ENCODE results near the gene MRPL12. TPM values are rescaled to one million over a fixed set of nuclear protein-coding genes. Genes with fewer than 3 reads are reported as not detected.
A peak's percentile ranks its signal among the peaks of the same experiment; 100 is the strongest.

MRPL12 gene
- total and polyA plus RNA-seq, 9 of the 15 experiments (the other 6 are each of a cell fraction or from before 2014, with no cell fraction given): 0.94 to 338 (median 100) TPM

DNA sequence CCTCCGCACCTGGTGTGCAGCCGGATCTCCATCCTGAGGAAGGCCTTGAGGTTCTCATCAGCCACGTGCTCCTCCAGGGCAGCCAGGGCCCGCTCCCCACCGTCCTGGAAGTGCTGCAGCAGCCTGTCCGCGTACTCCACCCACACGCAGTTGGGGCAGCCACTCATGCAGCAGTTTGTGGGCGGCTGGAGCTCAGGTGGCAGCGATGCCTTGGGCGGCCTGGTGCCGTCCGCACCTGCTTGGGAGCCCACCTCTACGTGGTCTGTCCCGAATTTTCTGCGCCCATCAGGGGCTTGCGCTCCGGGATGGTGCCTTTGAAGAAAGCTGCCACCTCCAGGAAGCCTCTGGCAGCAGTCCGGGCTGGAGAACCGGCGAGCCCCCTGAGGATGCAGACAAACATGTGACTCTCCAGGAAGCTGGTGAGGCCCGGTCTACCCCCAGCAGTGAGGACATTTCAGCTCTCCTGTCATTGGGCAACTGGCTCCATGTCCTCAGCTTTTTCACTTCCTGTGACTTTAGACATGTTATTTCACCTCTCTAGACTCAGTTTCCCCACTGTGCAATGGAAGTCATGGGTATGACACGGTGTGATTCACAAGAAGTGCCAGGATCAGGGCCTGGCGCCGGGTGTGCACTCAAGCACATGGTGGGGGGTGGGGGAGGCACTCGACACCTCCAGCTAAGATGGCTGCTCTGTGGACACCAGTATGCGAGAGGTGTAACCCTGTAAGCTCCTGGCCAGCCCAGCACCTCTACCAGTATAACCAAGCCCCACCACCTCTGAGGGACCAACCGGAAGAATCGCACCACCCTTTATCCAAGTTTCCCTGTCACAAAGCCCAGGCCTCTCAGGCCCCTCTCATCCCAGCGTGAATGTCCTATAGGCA, 37.7 kb upstream of the MRPL12 start (continued):
- TF ChIP-seq, protein P1, sequence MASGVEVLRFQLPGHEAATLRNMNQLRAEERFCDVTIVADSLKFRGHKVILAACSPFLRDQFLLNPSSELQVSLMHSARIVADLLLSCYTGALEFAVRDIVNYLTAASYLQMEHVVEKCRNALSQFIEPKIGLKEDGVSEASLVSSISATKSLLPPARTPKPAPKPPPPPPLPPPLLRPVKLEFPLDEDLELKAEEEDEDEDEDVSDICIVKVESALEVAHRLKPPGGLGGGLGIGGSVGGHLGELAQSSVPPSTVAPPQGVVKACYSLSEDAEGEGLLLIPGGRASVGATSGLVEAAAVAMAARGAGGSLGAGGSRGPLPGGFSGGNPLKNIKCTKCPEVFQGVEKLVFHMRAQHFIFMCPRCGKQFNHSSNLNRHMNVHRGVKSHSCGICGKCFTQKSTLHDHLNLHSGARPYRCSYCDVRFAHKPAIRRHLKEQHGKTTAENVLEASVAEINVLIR (CRISPR knock-in tag; IDR thresholded peaks at IDR 0.05): peak; percentile 38; the same call in 1 of the 2 replicates
- TF ChIP-seq MYC (IDR thresholded peaks at IDR 0.05; ENCODE audit: low read depth, low read length) (peak; percentile 87), MYC (CRISPR knock-in tag; IDR thresholded peaks at IDR 0.05; ENCODE audit: borderline replicate concordance, low read depth) (peak; percentile 85), HDGF (IDR thresholded peaks at IDR 0.05) (no peak), JUN (IDR thresholded peaks at IDR 0.05; ENCODE audit: borderline replicate concordance, low read depth, low read length) (0 out of 2 replicates have a peak, but pooled peaks have one; percentile 29), JUN (CRISPR knock-in tag; IDR thresholded peaks at IDR 0.05; ENCODE audit: borderline replicate concordance) (no peak), POLR2A (conservative IDR thresholded peaks at IDR 0.05) (no peak; the same call in 1 of the 2 replicates), PHB2 (IDR thresholded peaks at IDR 0.05; ENCODE audit: low read depth) (no peak), PCBP1 (IDR thresholded peaks at IDR 0.05; ENCODE audit: low read depth, low read length, poor library complexity, severe bottlenecking) (no peak), HNRNPK (IDR thresholded peaks at IDR 0.05; ENCODE audit: low read depth, low read length, poor library complexity, severe bottlenecking) (no peak), TRIM24 (IDR thresholded peaks at IDR 0.05) (no peak), ZNF311 (CRISPR knock-in tag; IDR thresholded peaks at IDR 0.05) (peak; percentile 92), HNRNPL (IDR thresholded peaks at IDR 0.05; ENCODE audit: low read depth, low read length) (no peak), ZNF507 (tag; conservative IDR thresholded peaks at IDR 0.05) (no peak), NCOA4 (IDR thresholded peaks at IDR 0.05; ENCODE audit: partially characterized antibody) (no peak), ZNF232 (CRISPR knock-in tag; IDR thresholded peaks at IDR 0.05) (no peak), ZBTB1 (CRISPR knock-in tag; IDR thresholded peaks at IDR 0.05; ENCODE audit: borderline replicate concordance, low read depth) (no peak), POLR2G (IDR thresholded peaks at IDR 0.05; ENCODE audit: low read depth, low read length) (peak; percentile 68), POLR2B (IDR thresholded peaks at IDR 0.05; ENCODE audit: low read depth, partially characterized antibody) (peak; percentile 15), MEF2A (IDR thresholded peaks at IDR 0.05; ENCODE audit: control insufficient read depth, low read depth, low read length) (no peak), ZSCAN29 (IDR thresholded peaks at IDR 0.05) (0 out of 2 replicates have a peak, but pooled peaks have one; percentile 9), ZNF668 (CRISPR knock-in tag; IDR thresholded peaks at IDR 0.05) (peak; percentile 89; the same call in 1 of the 2 replicates), ZNF354B (CRISPR knock-in tag; IDR thresholded peaks at IDR 0.05) (0 out of 2 replicates have a peak, but pooled peaks have one; percentile 37), MTA2 (IDR thresholded peaks at IDR 0.05; ENCODE audit: low read depth) (no peak), ERF (CRISPR knock-in tag; IDR thresholded peaks at IDR 0.05) (no peak), ZNF347 (CRISPR knock-in tag; IDR thresholded peaks at IDR 0.05; ENCODE audit: low read depth) (0 out of 2 replicates have a peak, but pooled peaks have one; percentile 73), ZBTB17 (CRISPR knock-in tag; IDR thresholded peaks at IDR 0.05) (peak; percentile 92), HMG20A (CRISPR knock-in tag; conservative IDR thresholded peaks at IDR 0.05) (no peak)
- TF ChIP-seq, protein P2, sequence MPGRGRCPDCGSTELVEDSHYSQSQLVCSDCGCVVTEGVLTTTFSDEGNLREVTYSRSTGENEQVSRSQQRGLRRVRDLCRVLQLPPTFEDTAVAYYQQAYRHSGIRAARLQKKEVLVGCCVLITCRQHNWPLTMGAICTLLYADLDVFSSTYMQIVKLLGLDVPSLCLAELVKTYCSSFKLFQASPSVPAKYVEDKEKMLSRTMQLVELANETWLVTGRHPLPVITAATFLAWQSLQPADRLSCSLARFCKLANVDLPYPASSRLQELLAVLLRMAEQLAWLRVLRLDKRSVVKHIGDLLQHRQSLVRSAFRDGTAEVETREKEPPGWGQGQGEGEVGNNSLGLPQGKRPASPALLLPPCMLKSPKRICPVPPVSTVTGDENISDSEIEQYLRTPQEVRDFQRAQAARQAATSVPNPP (IDR thresholded peaks at IDR 0.05; ENCODE audit: borderline replicate concordance, insufficient read depth, insufficient read length): no peak
